ENCODE data around the gene FBXW7.

- TF ChIP-seq, protein P1, sequence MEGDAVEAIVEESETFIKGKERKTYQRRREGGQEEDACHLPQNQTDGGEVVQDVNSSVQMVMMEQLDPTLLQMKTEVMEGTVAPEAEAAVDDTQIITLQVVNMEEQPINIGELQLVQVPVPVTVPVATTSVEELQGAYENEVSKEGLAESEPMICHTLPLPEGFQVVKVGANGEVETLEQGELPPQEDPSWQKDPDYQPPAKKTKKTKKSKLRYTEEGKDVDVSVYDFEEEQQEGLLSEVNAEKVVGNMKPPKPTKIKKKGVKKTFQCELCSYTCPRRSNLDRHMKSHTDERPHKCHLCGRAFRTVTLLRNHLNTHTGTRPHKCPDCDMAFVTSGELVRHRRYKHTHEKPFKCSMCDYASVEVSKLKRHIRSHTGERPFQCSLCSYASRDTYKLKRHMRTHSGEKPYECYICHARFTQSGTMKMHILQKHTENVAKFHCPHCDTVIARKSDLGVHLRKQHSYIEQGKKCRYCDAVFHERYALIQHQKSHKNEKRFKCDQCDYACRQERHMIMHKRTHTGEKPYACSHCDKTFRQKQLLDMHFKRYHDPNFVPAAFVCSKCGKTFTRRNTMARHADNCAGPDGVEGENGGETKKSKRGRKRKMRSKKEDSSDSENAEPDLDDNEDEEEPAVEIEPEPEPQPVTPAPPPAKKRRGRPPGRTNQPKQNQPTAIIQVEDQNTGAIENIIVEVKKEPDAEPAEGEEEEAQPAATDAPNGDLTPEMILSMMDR (IDR thresholded peaks at IDR 0.05): no peak
- no peak for TF ChIP-seq ZNF416 (CRISPR knock-in tag; IDR thresholded peaks at IDR 0.05)
- no peak for TF ChIP-seq JUN (CRISPR knock-in tag; IDR thresholded peaks at IDR 0.05)
These were observed 155.7 kb downstream of the FBXW7 start for GRCh38 chr4:152380185-152380584.

Measured in WTC11 (cell line).